HL-60/S4 (cell line): ENCODE measurements around the gene INO80C.
"Not testable (repeated sequence)": the region's sequence is repeated elsewhere in the genome, so short reads cannot be mapped to it uniquely, and the experiment has no call there.

Source experiments
- in situ Hi-C: fragments of 300-500 bp; cut with MboI; formaldehyde crosslinking; loops from 2 replicates; pipeline ENCODE4 v1.14.3; 2022; ENCODE audit warnings: low sequenced_read_pairs

The INO80C gene

DNA sequence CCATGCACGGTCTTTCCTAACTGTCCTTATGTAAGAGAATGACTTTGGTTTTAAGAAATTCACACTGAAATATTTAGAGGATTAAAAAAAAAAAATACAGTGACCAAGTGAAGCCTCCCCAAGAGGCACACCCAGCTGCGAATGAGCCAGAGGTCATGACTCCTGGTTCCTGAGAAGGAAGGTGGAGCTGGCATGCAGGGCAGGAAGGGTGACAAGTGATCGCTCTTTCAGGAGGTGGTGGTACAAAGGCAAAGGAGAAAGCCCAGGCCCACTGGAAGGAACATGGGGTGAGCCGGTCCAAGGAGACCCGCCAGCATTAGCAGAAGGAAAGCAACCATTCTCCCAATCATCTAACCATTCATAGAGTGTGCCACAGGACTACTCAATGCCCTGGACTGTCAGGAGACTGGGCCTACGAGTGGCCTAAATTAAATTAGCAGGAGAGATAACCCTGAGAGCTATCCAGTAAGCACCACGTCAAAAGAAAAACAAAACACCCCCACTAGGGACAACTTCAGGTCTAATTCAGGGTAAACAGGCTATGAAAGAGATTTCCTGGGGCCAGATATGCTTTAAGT is 7.8 kb downstream of the INO80C start:
- in situ Hi-C loops: no loop called here

DNA sequence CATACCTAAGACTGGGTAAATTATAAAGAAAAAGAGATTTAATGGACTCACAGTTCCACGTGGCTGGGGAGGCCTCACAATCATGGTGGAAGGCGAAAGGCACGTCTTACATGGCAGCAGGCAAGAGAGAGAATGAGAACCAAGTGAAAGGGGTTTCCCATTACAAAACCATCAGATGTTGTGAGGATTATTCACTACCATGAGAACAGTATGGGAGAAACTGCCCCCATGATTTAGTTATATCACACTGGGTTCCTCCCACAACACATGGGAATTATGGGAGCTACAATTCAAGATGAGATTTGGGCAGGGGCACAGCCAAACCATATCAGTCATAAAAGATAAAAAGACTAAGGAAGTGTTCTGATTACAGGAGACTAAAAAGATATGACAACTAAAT is 8.5 kb downstream of the INO80C start:
- in situ Hi-C loops: not testable (repeated sequence)

DNA sequence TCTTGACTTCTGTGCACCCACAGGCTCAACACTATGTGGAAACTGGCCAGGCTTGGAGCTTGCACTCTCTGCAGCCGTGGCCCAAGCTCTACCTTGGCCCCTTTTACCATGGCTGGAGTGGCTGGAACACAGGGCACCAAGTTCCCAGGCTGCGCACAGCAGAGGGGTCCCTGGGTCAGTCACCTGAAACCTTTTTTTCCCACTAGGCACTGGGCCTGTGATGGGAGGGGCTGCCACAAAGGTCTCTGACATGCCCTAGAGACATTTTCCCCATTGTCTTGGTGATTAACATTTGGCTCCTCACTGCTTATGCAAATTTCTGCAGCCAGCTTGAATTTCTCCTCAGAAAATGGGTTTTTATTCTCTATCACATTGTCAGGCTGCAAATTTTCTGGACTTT is 9.4 kb downstream of the INO80C start:
- in situ Hi-C loops: not testable (repeated sequence)

DNA sequence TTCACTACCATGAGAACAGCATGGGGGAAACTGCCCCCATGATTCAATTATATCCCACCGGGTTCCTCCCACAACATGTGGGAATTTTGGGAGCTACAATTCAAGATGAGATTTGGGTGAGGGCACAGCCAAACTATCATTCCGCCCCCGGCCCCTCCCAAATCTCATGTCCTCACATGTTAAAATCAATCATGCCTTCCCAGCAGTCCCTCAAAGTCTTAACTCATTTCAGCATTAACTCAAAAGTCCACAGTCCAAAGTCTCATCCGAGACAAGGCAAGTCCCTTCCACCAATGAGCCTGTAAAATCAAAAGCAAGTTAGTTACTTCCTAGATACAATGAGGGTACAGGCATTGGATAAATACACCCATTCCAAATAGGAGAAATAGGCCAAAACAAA is 10.2 kb downstream of the INO80C start:
- in situ Hi-C loops: not testable (repeated sequence)

DNA sequence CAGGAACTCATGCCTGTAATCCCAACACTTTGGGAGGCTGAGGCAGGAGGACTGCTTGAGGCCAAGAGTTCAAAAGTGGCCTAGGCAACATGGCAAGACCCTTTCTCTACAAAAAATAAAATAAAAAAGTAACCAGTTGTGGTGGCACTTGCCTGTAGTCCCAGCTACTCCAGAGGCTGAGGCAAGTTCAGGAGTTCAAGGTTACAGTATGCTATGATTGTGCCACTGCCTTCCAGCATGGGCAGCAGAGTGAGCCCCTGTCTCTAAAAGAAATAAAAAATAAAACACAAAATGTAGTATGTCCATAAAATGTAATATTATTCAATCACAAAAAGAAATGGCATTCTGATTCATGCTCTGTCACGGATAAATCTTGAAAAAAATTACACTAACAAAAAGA is 11.9 kb downstream of the INO80C start:
- in situ Hi-C loops: no loop called here

DNA sequence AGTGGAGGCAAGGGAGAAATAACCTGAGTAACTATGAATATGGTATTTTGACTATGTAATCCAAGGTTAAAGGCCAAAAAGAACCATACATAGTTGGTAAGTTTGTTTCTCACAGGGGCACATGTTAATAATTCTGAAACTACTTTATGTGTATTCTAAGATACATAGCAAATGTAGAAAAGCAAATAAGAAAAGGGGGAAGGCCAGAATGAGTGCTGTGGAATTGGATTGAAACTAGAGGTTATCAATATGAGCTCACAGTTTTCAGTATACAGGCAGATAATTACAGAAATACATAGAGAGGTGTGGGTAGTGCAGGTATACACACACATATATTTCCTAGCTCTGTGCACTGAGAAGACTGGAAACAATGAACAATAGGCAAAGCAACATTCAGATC is 13.7 kb downstream of the INO80C start:
- in situ Hi-C loops: no loop called here

DNA sequence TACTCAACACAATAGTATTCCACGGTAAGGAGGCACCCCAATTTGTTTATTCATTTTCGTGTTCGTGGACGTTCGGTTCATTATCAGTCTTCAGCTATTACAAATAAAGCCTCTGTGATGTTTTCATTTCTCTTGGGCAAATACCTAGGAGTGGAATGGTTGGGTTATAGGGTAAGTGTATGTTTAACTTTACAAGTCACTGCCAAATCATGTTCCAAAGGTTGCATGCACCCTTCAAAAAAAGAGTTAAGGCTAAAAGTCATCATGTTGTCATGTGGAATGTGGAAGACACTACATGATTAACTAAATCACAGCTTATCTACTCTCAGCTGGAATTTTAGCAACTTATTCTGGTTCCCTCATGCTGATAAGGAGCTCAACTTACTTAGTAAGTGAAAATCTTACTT is 15.8 kb downstream of the INO80C start:
- in situ Hi-C loops: no loop called here

DNA sequence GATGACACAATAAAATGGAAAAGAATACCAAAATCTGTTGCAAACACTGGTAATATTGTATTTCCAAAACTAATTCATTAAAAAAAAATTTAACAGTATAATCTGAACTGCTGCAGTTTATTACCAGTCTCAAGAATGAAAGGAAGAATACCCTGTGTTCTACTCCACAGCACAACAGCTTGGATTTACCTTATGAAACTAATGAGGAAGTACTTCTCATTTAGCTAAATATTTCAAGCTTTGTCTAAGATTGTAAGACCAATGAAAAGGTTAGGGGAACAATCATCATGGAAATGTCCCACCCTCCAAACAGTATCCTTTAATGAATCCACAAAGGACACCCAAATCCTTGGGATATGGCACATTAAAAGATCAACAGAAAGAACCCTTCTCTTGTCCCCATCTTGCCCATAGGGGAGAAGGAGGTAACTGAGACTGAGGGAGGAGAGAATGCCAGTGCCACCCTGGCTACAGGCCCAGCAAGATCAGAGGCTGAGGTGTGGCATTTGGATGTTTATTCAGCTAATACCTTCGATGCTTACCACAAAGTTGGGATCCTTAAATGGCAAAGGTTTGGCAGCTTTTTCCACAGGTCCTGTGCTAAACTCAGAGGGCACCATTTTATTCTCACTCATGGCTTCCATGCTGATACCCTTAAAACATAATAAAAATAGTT is 17.7 kb downstream of the INO80C start:
- in situ Hi-C loops: no loop called here

DNA sequence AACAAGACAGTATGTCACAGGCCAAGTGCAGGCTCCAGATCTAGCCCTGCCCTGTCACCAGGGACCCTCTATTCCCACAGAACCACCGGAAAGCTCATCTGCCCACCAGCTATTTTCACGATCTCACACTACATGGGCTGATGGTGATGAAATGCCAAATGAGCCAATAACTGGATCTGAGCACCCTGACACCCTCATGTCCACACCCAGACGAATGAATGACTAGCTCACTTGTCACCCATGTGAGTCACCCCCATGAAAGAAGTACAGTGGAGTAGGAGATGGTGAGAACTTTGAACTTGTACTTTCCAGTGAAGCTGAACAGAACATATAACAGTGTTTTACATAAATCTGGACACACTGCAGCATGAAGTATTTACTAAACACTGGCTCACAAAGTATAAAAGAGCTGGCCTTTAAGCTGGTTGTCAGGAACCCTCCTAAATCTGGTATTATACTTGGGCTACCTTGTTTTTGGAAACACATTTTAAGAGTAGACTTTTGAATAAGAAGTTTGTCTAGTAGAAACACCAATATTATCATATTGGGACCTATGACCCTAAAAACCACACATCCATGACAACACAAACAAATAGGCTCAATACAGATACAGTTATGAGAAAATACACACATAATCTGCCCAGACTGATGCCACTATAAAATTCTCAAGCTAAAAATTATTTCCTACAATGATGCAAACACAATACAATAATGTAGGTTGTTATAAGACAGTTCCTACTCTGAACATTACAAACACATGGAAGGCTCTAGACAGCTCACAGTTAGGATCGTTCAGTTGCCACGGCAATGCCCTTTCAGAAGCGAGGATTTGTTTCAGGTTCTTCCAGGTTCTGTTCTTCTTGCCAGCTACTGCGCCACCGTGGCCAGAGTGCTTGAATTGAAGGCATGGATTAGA is 19.0 kb downstream of the INO80C start:
- in situ Hi-C loops: no loop called here

DNA sequence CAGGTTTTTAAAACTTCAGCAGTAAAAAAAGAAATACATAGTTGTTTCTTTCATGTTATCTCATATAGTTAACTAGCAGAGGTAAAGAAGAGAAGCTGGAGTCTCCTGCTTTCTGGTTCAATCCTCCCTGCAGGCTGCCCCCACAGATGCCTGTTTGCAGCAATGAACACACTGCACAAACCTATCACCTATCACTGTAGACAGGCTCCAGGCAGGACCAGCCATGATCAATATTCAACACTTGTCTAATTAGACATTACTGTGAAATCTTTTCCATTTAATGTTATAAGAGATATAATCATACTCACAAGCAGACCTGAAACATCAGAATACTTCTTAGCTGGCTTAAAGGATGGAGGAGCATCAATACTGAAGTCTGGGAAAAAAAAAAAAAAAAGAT is 19.8 kb downstream of the INO80C start:
- in situ Hi-C loops: no loop called here

DNA sequence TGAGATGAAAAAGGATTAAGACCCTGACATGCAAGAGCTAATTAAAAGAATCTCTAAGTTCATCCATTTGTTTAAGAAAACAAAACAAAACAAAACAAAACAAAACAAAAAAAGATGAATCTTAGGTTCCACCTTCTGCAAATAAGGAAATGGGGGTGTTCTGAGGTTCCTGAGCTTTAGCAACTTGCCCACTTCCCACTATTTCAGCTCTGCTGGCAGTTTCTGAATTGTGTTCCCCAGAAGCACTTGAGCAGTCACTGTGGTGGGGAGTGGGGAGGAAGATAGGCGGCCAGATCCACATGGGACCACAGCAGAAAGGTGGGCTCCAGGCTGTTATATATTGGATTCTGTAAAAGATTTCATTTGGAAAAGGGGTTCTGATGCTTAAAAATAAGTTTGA is 20.3 kb downstream of the INO80C start:
- in situ Hi-C loops: no loop called here

DNA sequence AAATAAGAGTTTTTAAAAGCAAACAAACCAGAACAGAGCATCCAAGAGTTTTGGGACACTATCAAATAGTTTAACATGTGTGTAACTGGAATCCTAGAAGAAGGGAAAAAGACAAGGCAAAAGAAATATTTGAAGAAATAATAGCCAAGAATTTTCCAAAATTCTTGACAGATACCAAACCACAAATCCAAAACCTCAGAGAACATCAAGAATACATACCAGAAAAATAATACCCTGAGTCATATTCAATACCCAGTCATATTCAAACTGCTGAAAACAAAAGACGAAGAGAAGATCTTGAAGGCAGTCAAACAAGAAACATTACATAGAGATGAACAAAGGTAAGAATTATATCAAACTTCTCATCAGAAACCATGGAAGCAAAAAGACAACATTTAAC is 22.9 kb downstream of the INO80C start:
- in situ Hi-C loops: no loop called here

DNA sequence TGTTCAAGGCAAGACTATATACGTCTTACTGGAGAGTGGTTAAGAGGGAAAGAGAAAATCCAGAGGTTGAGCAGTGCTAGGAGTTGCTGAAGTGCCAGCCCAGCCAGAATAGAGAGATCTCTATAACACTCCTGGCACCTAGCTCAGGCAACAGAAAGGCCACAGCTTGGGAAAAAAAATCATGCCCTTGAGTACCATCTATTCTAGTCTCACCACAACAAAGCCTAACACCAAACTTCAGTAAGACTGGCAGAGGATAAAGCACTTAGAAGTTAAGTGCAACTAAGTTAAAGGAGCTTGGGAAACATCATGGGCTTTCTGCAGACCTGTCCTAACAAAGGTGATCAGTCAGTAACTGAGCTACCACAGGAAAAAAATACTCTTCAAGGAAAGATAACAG is 24.2 kb downstream of the INO80C start:
- in situ Hi-C loops: no loop called here

DNA sequence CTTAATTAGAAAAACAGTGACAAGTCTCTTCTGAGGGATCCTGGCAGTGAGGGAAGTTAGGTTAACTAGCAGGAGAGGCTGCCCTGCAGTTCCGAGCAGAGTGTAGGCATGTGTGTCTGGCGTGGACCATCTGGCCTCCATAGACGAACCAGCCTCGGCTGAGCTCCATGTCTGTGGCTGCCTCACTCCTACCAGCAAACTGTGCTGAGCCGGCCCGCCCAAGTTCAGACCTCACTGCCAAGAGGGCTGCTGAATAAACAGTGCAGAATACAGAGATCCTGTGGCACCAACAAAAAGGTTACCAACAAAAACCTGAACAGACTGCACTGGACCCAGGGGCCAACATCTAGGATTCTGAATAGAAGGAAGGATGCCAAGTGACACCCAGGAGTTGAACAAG is 27.3 kb downstream of the INO80C start:
- in situ Hi-C loops: no loop called here

DNA sequence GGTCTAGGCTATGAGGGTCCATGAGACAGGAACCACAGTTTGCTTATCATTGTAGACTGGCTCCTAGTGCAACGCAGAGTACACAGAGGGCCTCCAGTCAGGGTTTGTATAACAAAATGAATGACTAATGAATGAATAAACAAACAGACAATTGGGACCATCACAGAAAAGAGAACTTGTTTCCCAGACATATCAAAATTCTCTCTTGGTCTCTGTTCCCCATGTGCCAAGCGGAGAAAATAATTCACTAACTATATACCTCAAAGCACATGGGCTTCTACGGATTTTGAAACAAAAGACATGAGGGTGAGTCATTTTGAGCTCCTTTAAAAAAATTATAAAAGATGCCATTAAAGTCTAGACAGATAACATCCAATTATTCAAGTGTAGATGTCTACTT is 28.0 kb downstream of the INO80C start:
- in situ Hi-C loops: no loop called here

DNA sequence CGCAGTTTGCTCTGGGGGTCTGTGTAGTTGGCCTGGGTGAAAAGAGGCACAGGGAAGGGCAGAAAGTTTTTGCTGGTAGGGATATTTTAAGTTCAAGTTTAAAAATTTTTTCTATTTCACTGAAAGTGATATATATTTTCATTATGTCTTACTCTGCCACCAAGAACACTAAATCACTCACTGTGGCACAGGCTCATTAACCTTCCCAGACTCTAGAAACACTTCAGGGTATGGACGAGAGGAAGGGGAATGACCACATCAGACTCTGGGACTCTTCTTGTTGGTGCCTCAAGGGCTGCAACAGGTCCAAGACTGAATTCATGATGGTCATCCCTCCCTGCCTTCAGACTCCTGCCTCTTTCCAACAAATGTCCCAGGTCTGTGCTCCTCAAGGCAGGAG is 29.0 kb downstream of the INO80C start:
- in situ Hi-C loops: no loop called here

DNA sequence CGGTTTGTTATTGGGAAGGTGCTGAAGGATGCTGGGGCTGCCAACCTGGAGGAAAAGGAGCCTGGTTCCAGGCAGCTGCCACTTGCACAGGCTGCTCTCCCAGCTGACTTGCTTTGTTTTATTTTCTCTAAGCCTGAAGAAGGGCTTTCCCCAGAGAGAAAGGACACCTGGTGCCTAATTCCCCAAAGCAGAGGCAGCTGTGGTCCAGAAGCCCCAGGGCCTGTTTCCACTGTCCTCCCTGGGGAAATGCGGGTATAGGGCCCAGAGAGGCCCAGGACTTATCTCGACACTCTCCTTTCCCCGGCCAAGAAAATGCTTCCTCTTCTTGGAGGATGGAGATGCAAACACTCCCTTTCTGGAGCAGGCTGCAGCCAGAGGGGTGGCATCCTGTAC is 30.1 kb downstream of the INO80C start:
- in situ Hi-C loops: no loop called here

DNA sequence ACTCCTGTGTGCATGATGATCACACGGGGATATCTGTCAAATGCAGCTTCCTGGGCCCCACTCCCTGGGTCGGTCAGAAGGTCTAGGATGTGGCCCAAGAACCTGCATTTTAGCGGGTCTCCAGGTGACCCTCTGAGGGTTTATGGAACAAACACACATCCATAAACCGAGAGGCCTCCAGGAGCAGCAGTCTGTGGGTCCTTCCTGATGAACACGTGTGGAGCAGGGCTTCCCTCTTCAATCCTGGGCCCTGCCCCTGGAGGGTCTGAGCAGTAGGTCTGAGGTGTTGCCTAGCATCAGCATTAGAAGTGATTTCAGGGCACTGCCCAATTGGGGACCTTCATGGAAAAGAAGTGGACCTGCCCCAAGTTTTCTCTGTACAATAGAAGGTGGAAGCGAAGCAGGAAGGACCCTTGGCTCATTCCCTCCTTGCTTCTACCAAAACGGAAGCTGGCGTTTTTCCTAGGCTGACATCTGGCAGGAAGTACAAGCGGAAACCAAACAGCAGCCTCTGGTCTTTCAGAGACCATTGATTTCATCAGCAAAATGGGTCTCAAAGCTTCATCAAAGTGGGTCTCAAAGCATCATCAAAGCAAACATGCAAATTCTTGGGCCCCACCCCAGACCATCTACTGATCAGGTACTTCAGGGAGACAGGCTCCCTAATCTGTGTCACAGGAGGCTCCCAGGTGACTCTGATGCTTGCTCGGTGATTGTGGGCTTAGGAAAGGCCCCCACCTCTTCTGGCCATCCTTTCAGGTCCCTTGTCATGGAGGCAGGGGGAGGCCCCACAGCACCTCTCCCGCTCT is 30.7 kb downstream of the INO80C start:
- in situ Hi-C loops: no loop called here

DNA sequence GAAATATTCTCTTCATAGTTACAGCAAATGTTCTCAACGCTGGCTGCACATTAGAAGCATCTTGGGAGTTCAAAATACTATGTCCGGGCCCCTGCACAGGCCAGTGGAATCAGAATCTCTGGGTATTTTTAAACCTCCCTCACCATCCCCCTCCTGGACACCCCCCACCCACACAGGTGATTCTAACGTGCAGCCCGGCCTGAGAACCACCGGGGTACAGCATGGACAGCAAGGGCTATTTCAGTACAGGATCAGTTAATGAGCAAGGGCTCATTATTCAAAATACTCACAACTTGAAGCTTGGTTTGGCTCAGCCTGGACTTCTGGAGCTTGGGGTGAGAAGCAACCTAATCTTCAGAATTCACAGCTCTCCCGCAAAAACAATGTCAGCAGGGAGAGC is 31.4 kb downstream of the INO80C start:
- in situ Hi-C loops: no loop called here

DNA sequence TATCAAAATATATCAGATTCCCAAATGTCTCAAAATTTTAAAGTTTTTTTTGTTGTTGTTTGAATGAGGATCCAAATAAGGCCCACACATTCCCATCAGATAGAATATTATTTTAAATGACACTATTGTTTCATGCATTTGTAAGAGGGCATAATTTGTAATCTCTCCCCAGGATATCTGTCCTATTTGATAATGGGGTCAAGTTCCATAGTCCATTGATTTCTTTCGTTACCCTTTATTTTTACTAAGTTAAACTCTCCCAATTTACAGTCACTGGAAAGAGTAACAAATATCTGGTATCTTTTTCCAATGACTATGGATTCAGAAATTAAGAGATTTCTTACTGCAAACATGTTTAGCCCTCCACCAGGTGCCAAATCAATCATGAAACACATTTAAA is 32.4 kb downstream of the INO80C start:
- in situ Hi-C loops: no loop called here

DNA sequence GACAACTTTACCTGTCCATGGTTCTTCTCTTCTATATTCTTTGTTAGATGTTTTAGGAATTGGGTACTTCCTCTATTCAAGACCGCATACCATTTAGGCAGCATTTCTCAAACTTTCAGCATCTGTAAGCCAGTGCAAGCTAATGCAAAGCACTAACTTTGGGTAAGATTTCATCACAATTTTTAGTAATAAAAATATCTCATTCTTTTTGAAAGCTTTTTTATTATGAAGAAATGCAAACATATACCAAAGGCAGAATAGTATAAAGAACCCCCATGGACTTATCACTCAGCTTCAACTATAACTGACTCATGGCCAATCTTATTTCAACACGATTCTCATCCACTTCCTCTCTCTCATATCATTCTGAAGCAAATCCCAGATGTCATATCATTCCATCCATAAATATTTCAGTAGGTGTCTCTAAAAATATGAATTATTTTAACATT is 32.9 kb downstream of the INO80C start:
- in situ Hi-C loops: no loop called here
